Left ventricle myocardium inferior (tissue), 1 donor: ENCODE results near the gene GNAQ. TPM values are rescaled to one million over a fixed set of nuclear protein-coding genes. Genes with fewer than 3 reads are reported as not detected.
"Not testable (repeated sequence)": the region's sequence is repeated elsewhere in the genome, so short reads cannot be mapped to it uniquely, and the experiment has no call there.

Source experiments
- DNase-seq: peaks from one replicate; pipeline ENCODE4 v3.0.0-alpha.2; 2020
- H3K27ac ChIP-seq: fragments of 200-600 bp; replicated peaks from 2 replicates; pipeline ENCODE4 v1.8.0; 2021
- H3K27me3 ChIP-seq: fragments of 200-600 bp; 2 replicates; pipeline ENCODE4 v1.8.0; 2021; ENCODE audit warnings: low read depth
- H3K36me3 ChIP-seq: fragments of 200-600 bp; 2 replicates; pipeline ENCODE4 v1.8.0; 2021
- H3K4me1 ChIP-seq: fragments of 200-600 bp; 2 replicates; pipeline ENCODE4 v1.8.0; 2021
- H3K4me3 ChIP-seq: fragments of 200-600 bp; 2 replicates; pipeline ENCODE4 v1.8.0; 2021; ENCODE audit warnings: mild to moderate bottlenecking, moderate library complexity
- H3K9me3 ChIP-seq: fragments of 200-600 bp; replicated peaks from 2 replicates; pipeline ENCODE4 v1.8.0; 2021
- CTCF ChIP-seq: fragments of 200-600 bp; IDR thresholded peaks from 2 replicates; pipeline ENCODE4 v1.8.0; 2021; ENCODE audit warnings: antibody characterized with exemption, mild to moderate bottlenecking, borderline replicate concordance
- intact Hi-C: fragments of 100-400 bp; cut with micrococcal nuclease; formaldehyde crosslinking; loops from one replicate; pipeline ENCODE4 v1.11.0; 2022
- total RNA-seq: library from RNA; stranded (reverse); fragmentation: NEBNext Ultra II Directional; extraction: Animal tissue kit (Norgen Biotek cat#: 25700); gene quantifications from one replicate; pipeline ENCODE4 v1.2.1, GENCODE V29; 2021
- donor health status: DM: no; HTN: yes; CAD: no; lungs with severe emphysema.

The GNAQ gene
- total RNA-seq, 1 donor from 2014 or later: 15.2 TPM

- Histone ChIP-seq H3K9me3 (no peaks in the 10 kb centered on the region), H3K27ac (no peak overlapping the region), H3K36me3 (no peaks in the 10 kb centered on the region), H3K27me3 (no peaks in the 10 kb centered on the region), H3K4me3 (no peak overlapping the region), H3K4me1 (peaks cover 15% of the 10 kb centered on the region)
- no peak for DNase-seq
- no peak for TF ChIP-seq CTCF
- intact Hi-C loops: no loop called here
Measured at GRCh38 chr9:77872177-77872576, 159.4 kb downstream of the GNAQ start.

- no peaks in the 10 kb centered on the region for H3K9me3 ChIP-seq
- peaks cover 10% of the 10 kb centered on the region for H3K4me1 ChIP-seq
- no peak overlapping the region for H3K4me3 ChIP-seq
- no peaks in the 10 kb centered on the region for H3K27me3 ChIP-seq
- H3K27ac ChIP-seq: no peak overlapping the region
- no peaks in the 10 kb centered on the region for H3K36me3 ChIP-seq
- no peak for DNase-seq
- TF ChIP-seq CTCF: no peak
- intact Hi-C loops: no loop called here
Measured at GRCh38 chr9:77871483-77871882, 160.1 kb downstream of the GNAQ start.

- Histone ChIP-seq H3K4me1 (no peaks in the 10 kb centered on the region), H3K27me3 (no peaks in the 10 kb centered on the region), H3K9me3 (peaks cover 9% of the 10 kb centered on the region), H3K4me3 (no peak overlapping the region), H3K27ac (no peak overlapping the region), H3K36me3 (no peaks in the 10 kb centered on the region)
- intact Hi-C loops: no loop called here
- no peak for TF ChIP-seq CTCF
- no peak for DNase-seq
Measured at GRCh38 chr9:77866878-77867277, 164.7 kb downstream of the GNAQ start.

GRCh38 chr9:77865385-77866047 lies 166.1 kb downstream of the GNAQ start:
- Histone ChIP-seq H3K9me3 (peaks cover 9% of the 10 kb centered on the region), H3K27me3 (no peaks in the 10 kb centered on the region), H3K4me3 (no peak overlapping the region), H3K36me3 (peaks cover 3% of the 10 kb centered on the region), H3K4me1 (no peaks in the 10 kb centered on the region), H3K27ac (no peak overlapping the region)
- intact Hi-C loops: no loop called here
- no peak for DNase-seq
- no peak for TF ChIP-seq CTCF

- no peaks in the 10 kb centered on the region for H3K27me3 ChIP-seq
- no peak for TF ChIP-seq CTCF
- no peak for DNase-seq
- H3K9me3 ChIP-seq: peaks cover 9% of the 10 kb centered on the region
- peaks cover 4% of the 10 kb centered on the region for H3K36me3 ChIP-seq
- no peak overlapping the region for H3K4me3 ChIP-seq
- intact Hi-C loops: no loop called here
- H3K4me1 ChIP-seq: no peaks in the 10 kb centered on the region
- H3K27ac ChIP-seq: no peak overlapping the region
Measured at GRCh38 chr9:77864211-77864889, 167.3 kb downstream of the GNAQ start.

GRCh38 chr9:77863638-77864037 lies 168.0 kb downstream of the GNAQ start:
- H3K9me3 ChIP-seq, H3K36me3 ChIP-seq, H3K27me3 ChIP-seq, H3K4me3 ChIP-seq, H3K4me1 ChIP-seq, DNase-seq, intact Hi-C loops, H3K27ac ChIP-seq: not testable (repeated sequence)

- peaks cover 16% of the 10 kb centered on the region for H3K9me3 ChIP-seq
- H3K4me1 ChIP-seq, DNase-seq, H3K36me3 ChIP-seq, H3K27ac ChIP-seq, H3K4me3 ChIP-seq, intact Hi-C loops, H3K27me3 ChIP-seq: not testable (repeated sequence)
Measured at GRCh38 chr9:77860953-77861352, 170.7 kb downstream of the GNAQ start.
